ENCODE measurements around the gene MAGI3. TPM values are rescaled to one million over a fixed set of nuclear protein-coding genes. Genes with fewer than 3 reads are reported as not detected.

Gene MAGI3
- total RNA-seq, 2 experiments from 2014 or later, result 4.7 to 7.8 TPM

GRCh38 chr1:113628997-113629396, 238.7 kb downstream of the MAGI3 start:
- Histone ChIP-seq H3K9me2 (ENCODE audit: insufficient read depth, low read length) (no peaks in the 10 kb centered on the region), H2AFZ (ENCODE audit: low read length) (no peak overlapping the region), H3K36me3 (ENCODE audit: insufficient read depth, low read length) (no peaks in the 10 kb centered on the region), H3K27ac (ENCODE audit: low read depth, low read length, poor library complexity, severe bottlenecking) (no peak overlapping the region), H3K4me2 (ENCODE audit: low read length) (no peak overlapping the region), H3K4me3 (ENCODE audit: low read depth, low read length, poor library complexity, severe bottlenecking) (no peak overlapping the region), H3K9me3 (ENCODE audit: low read length) (no peaks in the 10 kb centered on the region), H4K20me1 (ENCODE audit: insufficient read depth, low read length) (no peaks in the 10 kb centered on the region), H3K79me2 (ENCODE audit: insufficient read depth, low read depth, low read length) (no peaks in the 10 kb centered on the region), H3K4me1 (ENCODE audit: insufficient read depth, low read length, poor library complexity, severe bottlenecking) (no peaks in the 10 kb centered on the region)
- TF ChIP-seq EZH2phosphoT487 (IDR thresholded peaks at IDR 0.05; ENCODE audit: borderline replicate concordance, low read depth, low read length), result no peak
- TF ChIP-seq CTCF (conservative IDR thresholded peaks at IDR 0.05; ENCODE audit: low read length), result no peak
- ChIA-PET CTCF (ENCODE audit: unreplicated experiment) (no interaction called here), POLR2A (no interaction called here)
- no peak for DNase-seq (ENCODE audit: low spot score)
- intact Hi-C loops (cut with micrococcal nuclease; ENCODE audit: unreplicated experiment), result no loop called here
- BruUV-seq (replicated peaks), result no TSS peak

- no TSS peak for BruUV-seq (replicated peaks)
- POLR2A ChIA-PET, result interaction anchor here (0.7 kb wide), 1 partner anchor 274 kb away, joined by 3 read pairs; no protein-coding TSS in a partner anchor
- intact Hi-C loops (cut with micrococcal nuclease; ENCODE audit: unreplicated experiment), result no loop called here
Measured at GRCh38 chr1:113630340-113631327, 240.3 kb downstream of the MAGI3 start.

More at GRCh38 chr1:113630340-113631327, 240.3 kb downstream of the MAGI3 start:
- no peak overlapping the region for H3K4me3 ChIP-seq (ENCODE audit: low read depth, low read length, poor library complexity, severe bottlenecking)
- no peak for DNase-seq (ENCODE audit: low spot score)
- no peak for TF ChIP-seq EZH2phosphoT487 (IDR thresholded peaks at IDR 0.05; ENCODE audit: borderline replicate concordance, low read depth, low read length)
- TF ChIP-seq CTCF (conservative IDR thresholded peaks at IDR 0.05; ENCODE audit: low read length), result no peak
- H3K9me3 ChIP-seq (ENCODE audit: low read length), result no peaks in the 10 kb centered on the region
- no peaks in the 10 kb centered on the region for H3K79me2 ChIP-seq (ENCODE audit: insufficient read depth, low read depth, low read length)
- H4K20me1 ChIP-seq (ENCODE audit: insufficient read depth, low read length), result no peaks in the 10 kb centered on the region
- H3K9me2 ChIP-seq (ENCODE audit: insufficient read depth, low read length), result no peaks in the 10 kb centered on the region
- no peak overlapping the region for H3K27ac ChIP-seq (ENCODE audit: low read depth, low read length, poor library complexity, severe bottlenecking)
- no peaks in the 10 kb centered on the region for H3K36me3 ChIP-seq (ENCODE audit: insufficient read depth, low read length)
- H3K4me2 ChIP-seq (ENCODE audit: low read length), result no peak overlapping the region
- H2AFZ ChIP-seq (ENCODE audit: low read length), result no peak overlapping the region
- H3K4me1 ChIP-seq (ENCODE audit: insufficient read depth, low read length, poor library complexity, severe bottlenecking), result no peaks in the 10 kb centered on the region
- CTCF ChIA-PET (ENCODE audit: unreplicated experiment), result no interaction called here

Measured in OCI-LY7 (cell line).